ENCODE data around the gene PLXDC1.

DNA sequence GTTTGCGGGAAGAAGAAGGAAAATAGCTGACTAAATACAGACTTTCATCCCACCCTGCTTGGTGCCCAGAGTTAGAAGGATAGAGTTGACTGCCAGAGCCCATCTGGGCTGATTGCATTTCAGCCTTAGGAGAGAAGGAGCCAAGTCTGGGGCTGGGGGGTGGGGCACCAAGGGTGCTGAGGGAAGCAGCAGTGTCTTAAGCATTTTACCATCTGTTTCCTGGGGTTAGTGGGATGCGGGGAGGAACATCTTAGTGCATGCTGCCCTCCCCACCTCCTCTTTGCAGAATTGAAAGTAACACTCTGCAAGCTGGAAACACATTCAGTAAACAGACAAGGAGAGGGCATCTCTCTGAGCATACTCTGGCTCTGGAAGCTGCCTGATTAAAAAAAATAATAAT lies 16.0 kb upstream of the PLXDC1 start:
- TF ChIP-seq, protein P1, sequence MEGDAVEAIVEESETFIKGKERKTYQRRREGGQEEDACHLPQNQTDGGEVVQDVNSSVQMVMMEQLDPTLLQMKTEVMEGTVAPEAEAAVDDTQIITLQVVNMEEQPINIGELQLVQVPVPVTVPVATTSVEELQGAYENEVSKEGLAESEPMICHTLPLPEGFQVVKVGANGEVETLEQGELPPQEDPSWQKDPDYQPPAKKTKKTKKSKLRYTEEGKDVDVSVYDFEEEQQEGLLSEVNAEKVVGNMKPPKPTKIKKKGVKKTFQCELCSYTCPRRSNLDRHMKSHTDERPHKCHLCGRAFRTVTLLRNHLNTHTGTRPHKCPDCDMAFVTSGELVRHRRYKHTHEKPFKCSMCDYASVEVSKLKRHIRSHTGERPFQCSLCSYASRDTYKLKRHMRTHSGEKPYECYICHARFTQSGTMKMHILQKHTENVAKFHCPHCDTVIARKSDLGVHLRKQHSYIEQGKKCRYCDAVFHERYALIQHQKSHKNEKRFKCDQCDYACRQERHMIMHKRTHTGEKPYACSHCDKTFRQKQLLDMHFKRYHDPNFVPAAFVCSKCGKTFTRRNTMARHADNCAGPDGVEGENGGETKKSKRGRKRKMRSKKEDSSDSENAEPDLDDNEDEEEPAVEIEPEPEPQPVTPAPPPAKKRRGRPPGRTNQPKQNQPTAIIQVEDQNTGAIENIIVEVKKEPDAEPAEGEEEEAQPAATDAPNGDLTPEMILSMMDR (IDR thresholded peaks at IDR 0.05) = no peak
- no peak for TF ChIP-seq POLR2AphosphoS5 (IDR thresholded peaks at IDR 0.05; ENCODE audit: low read depth, low read length)
- TF ChIP-seq, protein P2, sequence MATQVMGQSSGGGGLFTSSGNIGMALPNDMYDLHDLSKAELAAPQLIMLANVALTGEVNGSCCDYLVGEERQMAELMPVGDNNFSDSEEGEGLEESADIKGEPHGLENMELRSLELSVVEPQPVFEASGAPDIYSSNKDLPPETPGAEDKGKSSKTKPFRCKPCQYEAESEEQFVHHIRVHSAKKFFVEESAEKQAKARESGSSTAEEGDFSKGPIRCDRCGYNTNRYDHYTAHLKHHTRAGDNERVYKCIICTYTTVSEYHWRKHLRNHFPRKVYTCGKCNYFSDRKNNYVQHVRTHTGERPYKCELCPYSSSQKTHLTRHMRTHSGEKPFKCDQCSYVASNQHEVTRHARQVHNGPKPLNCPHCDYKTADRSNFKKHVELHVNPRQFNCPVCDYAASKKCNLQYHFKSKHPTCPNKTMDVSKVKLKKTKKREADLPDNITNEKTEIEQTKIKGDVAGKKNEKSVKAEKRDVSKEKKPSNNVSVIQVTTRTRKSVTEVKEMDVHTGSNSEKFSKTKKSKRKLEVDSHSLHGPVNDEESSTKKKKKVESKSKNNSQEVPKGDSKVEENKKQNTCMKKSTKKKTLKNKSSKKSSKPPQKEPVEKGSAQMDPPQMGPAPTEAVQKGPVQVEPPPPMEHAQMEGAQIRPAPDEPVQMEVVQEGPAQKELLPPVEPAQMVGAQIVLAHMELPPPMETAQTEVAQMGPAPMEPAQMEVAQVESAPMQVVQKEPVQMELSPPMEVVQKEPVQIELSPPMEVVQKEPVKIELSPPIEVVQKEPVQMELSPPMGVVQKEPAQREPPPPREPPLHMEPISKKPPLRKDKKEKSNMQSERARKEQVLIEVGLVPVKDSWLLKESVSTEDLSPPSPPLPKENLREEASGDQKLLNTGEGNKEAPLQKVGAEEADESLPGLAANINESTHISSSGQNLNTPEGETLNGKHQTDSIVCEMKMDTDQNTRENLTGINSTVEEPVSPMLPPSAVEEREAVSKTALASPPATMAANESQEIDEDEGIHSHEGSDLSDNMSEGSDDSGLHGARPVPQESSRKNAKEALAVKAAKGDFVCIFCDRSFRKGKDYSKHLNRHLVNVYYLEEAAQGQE (IDR thresholded peaks at IDR 0.05; ENCODE audit: insufficient read depth in 1 of 2, low read depth in 2 of 2, low read length in 1 of 2) = no peak

Measured in Panc1 (cell line).